ENCODE measurements around the gene CHSY3.

The CHSY3 gene

DNA sequence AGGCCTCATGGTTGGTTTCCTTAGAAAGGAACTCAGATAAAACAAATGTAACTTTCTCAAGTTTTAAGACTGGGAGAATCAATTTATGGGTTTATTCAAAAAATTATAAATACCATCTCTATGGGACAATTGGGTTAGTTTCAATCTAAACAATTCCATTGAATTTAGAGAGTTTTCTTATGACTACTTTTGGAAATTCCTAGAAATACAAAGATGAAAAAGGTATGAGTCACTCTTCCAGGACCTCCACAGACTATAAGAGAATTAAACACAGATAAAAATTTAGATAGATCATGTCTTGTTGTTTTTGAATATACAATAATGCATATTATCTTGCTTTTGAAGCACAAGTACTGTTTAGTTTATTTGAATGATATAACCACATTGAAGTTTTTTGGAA, 188.7 kb downstream of the CHSY3 start:
- DNase-seq (ENCODE audit: low read depth in 3 of 3): no peak

DNA sequence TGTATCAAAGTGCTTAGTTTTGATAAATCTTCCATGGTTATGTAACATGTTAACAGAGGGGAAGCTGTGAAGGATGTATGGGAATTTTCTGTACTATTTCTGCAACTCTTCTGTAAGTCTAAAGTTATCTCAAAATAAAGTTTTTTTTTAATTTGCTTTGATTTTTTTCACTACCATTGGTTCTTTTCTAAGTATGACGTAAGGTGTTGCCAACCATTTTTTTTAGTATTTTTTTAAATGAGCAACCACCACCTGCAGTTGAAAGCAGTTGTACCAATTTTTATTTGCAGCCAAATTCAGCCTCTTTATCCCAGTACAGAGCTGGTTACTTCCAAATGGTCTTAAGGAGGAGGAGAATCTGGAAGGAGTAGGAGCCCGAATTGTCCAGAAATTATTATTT, 192.2 kb downstream of the CHSY3 start:
- DNase-seq (ENCODE audit: low read depth in 3 of 3): no peak

DNA sequence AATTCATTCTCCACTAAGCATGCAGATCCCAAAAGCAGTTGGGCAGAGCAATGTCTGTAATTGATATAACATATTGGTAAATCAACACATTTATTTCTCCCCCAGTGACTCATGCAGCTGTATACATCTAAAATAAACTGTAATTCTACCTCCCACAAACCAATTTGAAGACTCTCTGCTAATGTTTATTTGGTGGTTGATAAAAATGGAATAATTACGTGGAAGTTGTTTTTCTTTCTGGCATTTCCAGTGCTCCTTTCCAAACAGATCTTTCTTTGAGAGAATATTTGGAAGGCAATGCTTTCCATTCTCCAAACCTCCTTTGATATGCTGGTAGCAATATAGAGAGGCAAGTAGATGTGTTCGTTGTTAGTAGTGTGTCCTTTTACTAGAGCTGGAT, 194.7 kb downstream of the CHSY3 start:
- no peak for DNase-seq (ENCODE audit: low read depth in 3 of 3)

DNA sequence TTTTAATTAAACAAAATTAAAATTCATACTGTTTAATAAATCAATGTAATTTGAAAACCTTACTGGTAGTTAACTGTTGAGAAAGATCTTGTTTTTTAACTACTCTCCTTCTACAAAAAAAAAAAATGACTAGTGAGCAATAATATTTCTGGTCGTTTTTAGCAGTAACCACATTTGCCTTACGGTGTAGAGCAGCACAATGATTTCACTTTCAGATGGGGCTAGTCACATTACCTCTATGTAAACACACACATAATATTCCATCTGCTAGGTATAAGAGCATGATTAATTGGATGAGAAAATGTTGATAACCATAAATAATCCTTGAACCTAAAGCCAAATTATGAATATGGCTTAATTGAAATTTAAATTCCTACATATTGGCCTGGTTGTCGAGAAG, 198.1 kb downstream of the CHSY3 start:
- DNase-seq (ENCODE audit: low read depth in 3 of 3): no peak

DNA sequence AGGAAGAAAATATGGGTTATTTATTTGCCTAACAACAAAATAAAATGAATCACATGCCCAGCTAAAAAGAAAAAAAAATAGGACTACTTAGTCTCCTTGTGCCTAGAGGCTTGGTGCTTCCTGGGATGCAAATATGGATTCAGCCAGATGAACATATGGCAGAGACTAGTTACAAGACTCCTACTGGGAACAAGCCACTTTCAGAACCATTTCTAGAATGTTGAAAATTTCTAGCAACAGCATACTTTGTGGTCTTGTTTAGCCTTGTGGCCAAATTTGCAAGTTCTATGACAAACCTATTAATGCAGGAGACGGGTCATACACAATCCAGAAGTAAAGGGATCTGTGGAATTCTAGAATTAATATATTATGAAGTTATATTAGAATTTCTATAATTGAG, 198.7 kb downstream of the CHSY3 start:
- DNase-seq (ENCODE audit: low read depth in 3 of 3): no peak

DNA sequence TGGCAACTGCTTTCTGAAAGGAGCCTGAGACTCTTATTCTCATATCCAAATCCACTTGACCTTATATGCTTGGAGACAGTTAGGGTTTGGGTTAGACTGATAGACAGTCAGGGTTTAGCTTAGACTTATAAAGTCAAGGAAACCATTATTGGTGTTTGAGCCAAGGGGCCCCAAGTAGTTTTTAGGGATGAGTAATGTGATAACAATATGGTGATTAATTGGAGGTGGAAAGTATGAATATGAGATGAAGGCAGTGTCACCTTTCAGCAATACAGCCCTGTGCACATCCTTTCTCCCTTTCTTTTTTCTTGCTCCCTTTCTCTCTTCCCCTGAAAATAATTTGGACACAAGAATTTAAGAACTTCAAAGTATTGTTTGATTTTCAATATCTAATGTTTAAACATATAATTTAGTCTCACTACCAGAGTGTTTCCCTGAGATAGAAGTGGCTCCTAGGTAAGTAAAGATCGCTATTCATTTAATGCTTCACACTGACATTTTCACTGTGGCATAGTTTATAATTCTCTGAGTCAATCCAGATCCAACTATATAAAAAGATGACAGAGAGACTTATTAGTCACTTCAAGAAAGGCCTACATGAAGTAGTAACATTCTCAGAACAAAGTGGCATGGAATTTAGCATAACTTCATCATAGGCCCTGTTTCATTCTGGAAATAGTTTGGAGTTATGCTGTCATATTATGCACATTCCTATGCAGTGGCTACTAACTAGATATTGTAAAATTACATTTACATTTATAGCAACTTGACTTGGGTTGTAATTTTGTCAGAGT, 200.8 kb downstream of the CHSY3 start:
- no peak for DNase-seq (ENCODE audit: low read depth in 3 of 3)

DNA sequence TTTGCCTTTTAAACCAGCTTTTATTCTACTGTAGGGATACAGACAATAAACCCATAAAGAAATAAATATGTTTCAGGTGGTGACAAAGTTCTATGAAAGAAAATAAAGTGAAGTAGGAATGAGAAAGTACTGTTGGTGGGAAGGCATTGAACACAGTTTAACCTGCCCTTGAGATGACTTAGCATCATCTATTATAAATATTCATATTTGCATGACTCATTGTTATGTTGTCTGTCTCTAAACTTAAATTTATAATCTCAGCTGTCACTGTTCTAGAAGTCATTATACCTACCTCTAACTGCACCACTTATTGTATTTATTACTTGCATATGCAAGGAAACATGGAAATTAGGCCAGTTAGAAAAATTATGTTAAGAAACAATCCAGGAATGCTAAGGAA, 202.2 kb downstream of the CHSY3 start:
- no peak for DNase-seq (ENCODE audit: low read depth in 3 of 3)

DNA sequence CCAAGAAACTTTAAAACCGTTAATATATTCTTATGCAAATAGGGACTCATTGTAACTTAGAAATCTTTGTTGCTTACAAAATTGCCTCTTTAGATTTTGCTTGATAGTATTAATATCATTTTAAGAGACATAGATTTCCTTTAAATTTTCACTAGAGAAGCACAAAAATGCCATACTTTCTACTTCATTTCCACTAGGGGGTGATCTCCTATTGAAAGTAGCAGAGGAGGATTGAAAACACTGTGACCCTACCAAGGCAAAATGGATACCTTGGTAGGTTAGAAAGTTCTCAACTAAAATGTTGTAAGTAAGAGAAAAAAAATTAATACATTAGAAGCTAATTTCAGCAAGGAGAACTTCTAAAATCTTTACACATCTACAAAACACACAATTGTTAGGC, 204.9 kb downstream of the CHSY3 start:
- DNase-seq (ENCODE audit: low read depth in 3 of 3): no peak

DNA sequence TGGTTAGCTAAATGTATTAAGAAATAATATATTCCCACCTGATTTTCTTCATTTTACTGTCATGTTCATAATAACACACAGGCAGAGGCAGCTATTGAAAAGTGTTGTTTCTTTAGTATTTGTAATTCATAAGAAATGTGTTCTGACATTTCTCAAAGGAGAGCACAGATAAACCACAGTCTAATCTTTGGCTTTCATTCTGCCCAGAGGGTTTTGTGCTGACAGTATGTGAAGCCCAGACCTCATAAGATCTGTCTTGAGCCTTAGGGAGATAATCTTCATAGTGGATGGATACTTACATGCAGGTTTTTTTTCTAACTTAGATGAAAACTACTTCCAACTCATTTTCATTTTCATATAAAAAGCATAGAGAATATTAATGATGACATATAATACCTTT, 206.1 kb downstream of the CHSY3 start:
- DNase-seq (ENCODE audit: low read depth in 3 of 3): no peak

DNA sequence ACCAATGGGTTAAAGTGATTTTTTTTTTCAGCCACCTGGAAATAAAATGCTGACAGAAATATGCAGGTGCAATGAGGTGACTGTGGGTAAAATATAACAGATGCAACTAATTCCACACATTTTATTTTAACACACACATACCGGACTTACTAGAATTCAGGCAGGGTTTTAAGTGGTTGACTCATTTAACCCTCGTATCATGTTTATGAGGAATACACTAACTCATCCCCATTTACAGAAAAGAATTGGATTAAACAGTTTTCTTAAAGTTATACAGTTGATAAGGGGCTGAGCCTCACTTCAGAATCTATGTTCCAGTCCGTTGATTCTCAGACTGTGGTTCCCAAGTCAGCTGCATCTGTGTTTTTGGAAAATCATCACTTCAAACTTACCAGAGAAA, 207.5 kb downstream of the CHSY3 start:
- no peak for DNase-seq (ENCODE audit: low read depth in 3 of 3)

DNA sequence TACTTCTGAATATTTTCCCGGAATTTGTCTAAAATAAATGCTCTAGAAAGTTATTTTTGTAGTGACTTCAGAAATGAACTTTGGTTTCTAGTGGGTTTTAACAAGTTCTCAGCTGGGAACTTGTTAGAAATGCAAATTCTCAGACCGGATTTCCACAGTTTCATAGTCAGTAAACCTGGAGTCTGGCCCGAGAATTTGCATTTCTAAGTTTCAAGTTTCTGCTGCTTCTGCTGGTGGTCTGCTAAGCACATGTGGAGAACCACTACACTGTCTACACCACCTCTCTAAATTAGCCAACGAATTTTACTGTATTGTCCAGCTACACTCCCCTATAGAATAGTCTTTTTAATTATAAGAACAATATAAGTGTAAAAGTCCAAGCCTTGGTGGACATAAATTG, 208.0 kb downstream of the CHSY3 start:
- DNase-seq (ENCODE audit: low read depth in 3 of 3): no peak

DNA sequence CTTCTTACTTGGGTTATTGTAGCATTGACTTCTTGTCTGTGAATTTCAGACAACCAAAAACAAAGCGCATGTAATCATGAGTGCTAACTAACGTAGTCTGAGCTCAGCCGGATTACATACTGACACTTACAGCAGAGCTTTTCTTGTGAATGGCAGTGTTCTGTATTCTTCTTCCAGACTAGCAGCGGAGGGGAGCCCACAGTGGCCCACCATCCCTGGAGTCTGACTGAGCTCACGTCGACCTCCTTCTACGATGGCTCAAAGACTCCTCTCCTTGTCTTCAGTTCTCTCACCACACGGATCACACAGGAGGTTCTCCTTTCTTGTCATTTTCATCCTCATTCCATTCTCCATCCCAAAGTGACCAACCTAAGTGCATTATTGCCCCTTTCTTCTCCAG, 211.4 kb downstream of the CHSY3 start:
- no peak for DNase-seq (ENCODE audit: low read depth in 3 of 3)

DNA sequence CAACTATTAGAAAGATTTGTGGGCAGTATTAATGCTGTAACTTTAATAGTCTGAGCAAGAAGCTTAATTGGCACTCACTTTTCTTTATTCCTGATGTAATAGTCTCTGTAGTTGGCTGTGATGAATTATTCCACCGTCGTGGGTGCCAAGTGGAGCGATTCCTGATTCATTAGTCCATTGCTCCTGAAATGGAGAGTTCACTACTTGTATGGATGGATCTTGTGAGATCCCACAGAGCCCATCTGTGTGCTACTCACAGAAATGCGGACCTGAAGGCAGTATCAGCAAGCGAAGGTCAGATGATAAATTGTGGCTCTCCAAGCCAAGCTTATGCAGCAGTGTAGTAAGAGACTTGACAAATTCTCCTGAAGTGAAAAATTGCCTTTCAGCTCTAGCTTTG, 212.2 kb downstream of the CHSY3 start:
- no peak for DNase-seq (ENCODE audit: low read depth in 3 of 3)

DNA sequence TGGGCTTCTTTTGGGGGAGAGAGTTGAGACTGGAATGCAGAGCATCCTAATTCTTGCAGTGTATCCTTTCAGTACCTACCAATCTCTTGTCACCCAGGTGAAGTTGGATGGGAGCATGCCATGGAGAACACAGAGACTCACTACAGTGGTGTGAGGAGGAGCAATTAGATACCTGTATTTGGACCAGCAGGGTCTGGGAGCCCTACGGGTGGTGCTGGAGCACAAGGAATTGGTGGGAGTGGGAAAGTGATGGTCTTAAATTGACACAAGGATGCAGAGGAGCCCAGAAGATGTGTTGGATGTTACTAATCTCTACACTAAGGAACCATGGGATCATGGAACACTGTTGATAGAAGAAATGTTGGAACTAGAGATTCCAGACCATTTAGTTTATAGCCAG, 212.7 kb downstream of the CHSY3 start:
- DNase-seq (ENCODE audit: low read depth in 3 of 3): no peak

DNA sequence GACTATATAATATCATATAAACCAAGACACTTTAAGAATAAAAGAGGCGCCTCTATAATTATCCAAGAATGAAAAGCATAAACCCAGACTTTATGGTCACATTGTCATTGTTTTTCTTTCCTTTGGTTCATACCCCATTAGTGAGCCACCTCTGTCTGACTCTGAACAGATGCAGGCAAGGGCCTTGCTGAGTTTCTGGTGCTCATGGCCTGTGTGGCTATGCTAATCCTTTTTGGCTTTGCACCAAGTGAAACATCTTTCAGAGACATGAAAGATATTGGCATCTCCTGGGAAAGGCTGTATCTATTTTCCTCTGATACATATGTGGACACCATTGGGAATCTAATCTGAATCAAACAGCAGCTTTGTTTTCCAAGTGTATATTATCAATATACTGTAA, 222.5 kb downstream of the CHSY3 start:
- no peak for DNase-seq (ENCODE audit: low read depth in 3 of 3)

DNA sequence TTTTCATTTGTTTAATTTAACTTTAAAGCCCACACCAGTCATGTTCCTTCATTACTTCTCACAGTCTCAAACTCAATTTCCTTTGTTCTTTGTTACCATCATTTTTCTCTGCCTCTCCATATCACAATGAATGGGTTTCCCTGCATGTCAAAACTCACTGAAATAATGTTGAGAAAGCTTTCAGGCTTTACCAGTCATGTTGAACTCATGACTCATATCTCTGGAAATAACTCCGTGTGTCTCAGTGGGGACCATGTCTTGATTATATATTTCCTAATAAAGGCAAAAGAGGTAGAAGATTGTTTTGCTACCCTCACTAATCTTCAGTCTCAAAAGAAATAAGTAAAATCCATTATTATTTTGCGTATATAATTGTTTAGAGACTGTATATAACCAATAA, 231.2 kb downstream of the CHSY3 start:
- DNase-seq (ENCODE audit: low read depth in 3 of 3): no peak

DNA sequence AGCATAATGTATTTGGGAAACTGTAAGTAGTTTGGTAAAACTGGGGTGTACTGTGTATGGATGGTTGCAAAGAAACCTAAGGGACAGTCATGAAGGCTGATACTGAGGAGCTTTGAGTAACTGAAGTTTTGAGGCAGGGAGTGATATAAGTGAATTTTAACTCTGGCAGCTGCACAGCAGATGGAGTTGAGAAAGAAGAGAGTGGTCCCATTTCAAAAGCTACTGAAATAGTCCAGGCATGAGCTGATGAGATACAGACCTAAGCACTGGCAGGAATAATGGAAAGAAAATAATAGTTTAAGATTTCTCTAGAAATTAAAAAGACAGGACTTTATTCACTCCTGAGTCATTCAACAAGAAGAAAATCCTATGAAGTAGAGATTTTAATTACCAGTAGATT, 232.0 kb downstream of the CHSY3 start:
- no peak for DNase-seq (ENCODE audit: low read depth in 3 of 3)

DNA sequence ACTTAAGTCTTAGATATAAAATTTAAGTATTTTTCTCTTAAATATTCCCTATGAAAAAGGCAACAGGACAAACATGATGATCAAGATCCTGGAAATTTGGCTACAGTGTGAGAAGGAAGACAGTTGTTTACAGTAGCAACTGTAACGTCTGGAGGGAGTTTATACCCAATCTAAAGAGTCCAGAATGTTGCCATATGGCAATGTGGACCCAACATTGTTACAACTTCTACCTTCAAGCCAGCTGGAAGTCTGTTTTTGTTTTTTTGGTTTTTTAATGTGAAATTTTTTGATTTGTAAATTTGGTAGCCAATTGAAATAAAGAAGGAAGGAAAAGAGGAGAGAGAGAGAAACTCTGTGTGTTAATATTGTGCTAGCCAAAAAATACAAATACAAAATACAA, 233.4 kb downstream of the CHSY3 start:
- DNase-seq (ENCODE audit: low read depth in 3 of 3): no peak

DNA sequence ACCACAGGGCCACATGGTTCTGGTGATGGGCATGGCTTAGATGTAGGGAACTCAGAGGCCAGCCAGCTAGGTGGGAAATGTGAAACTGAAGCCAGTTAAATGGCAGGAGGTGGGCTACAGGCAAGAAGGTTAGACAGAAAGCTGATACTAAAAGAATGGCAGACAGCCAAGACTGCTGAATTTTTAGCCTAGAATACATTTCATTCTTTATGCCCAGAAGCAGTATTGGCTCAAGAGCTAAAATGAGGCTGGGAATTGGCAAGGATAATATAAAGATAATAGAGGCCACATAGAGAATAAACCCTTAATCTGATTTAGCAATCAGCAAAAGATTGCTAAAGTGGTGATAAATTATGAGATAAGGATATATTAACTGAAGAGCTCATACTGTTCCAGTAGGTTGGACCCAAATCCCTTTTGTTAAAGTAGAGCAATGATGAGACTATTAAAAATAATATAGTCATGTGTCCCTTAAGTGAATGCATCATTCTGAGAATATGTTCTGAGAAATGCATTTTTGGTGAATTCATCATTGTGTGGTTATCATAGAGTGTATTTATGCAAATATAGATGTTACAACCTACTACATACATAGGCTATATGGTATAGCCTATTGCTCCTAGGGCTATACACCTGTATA, 234.3 kb downstream of the CHSY3 start:
- DNase-seq (ENCODE audit: low read depth in 3 of 3): no peak

DNA sequence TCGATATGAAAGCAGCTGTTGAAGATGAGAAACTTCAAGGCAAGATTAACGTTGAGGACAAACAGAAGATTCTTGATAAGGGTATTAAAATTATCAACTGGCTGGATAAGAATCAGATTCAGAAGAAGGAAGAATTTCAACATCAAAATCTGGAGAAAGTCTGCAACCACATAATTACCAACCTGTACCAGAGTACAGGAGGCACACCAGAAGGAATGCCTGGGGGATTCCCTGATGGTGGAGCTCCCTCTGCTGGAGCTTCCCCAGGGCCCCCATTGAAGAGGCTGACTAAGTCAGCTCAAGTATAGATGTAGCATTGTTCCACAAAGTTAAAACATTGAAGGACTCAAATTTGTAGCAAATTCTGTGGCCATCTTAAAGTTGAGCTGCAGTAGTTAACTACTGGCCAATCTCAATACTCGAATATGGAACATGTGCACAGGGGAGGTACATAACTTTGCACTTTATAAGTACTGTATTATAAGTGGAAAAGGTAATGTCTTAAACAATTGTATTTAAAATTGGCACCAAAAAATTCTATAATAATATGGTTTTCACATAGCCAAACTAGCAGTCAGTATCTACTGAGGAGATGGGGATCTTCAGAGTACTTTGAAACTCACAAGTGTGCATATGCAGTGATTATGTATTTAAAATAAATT, 237.5 kb downstream of the CHSY3 start:
- DNase-seq (ENCODE audit: low read depth in 3 of 3): no peak

DNA sequence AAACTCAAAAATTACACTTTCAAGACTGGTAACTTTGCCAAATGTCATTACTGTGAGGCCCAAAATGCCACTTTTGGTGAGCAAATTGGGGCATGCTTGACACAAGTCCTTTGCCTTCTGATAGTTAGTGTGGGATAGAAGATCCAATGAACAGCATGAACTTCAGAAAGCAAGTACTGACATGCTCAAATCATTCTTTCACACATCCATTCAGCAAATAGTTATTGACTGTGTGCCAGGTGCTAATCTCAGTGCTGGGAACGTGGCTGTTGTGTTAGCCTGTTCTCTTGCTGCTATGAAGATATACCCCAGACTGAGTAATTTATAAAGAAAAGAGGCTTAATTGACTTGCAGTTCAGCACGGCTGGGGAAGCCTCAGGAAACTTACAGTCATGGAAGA, 247.0 kb downstream of the CHSY3 start:
- no peak for DNase-seq (ENCODE audit: low read depth in 3 of 3)

DNA sequence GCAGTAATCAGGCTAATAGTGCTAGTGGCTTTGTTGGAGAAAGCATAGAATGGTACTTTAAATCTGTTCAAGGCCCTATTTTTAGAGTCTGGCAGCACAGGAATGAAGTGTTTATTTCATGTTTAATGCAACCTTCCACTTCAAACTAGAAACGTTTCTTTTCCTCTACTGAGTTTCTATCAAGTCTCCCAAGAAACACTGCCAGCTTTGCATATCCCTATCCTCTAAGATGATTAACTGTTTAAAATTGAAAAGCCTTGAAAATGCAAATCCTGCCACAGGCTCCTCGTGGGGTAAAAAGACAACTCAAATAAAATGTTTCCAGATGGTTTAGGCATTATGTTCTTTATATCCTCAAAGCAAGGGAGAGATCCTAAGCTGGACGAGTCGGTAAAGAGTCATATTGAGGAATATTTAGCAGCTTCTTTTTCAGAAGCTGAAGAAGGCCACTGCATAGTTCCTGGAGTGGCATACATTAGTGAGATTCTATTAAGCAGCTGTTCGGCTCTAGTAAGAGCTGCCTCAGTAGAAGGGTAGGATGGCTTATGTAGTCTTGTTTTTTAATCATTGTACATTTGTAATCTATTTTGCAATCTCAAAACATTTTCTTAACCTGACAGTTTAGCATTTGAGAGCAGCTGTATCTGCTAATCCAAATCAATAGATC, 251.2 kb downstream of the CHSY3 start:
- no peak for DNase-seq (ENCODE audit: low read depth in 3 of 3)

DNA sequence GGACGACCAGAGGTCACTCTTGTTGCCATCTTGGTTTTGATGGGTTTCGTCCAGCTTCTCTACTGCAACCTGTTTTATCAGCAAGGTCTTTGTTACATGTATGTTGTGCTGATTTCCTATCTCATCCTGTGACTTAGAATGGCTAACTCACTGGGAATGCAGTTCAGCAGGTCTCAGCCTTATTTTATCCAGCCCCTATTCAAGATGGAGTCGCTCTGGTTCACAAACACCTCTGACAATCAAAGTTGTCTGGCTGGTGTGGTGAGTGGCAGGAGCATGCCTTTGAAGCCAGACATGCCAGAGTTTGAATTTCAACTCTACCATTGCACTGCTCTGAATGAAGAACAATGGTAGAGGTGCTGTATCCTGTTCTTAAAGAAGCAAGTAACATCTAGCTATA, 253.8 kb downstream of the CHSY3 start:
- no peak for DNase-seq (ENCODE audit: low read depth in 3 of 3)
